ENCODE measurements around the gene EIF3A. TPM values are rescaled to one million over a fixed set of nuclear protein-coding genes. Genes with fewer than 3 reads are reported as not detected.

The EIF3A gene
- total and polyA plus RNA-seq, 2 of the 8 experiments (the other 6 are each of a cell fraction or from before 2014, with no cell fraction given): 26.8 to 209 TPM

DNA sequence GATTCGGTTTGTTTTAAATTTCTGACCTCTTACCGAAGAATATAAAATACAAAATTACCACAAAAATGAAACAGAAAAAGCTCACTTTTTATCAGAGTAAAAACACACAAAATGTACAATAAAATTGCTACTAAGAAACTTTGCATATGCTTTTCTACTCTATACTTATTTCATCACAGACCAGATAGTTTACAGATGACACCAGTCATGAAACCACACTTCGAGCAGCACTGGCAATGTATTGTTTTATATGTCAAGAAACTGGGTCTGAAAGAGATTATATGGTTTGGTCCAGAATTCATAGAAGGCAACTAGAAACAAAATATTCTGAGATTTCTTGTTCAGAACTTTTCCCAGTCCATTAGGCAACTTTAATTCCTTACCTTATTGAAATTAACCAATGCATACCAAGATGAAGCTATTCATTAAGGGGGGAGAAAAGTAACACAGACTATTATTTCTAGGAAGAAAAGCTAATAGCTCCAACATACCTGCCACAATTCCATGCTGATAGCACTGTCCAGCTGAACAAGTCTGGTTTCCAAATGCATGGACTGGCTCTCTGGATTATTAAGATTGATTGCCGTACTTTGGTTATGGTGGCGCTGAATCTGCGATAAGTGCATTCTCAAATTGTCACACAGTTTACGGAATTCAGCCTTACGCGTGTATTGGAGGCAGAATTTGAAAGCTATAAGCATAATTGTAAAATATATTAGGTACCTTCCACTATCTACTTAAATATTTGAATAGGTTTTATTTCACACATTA, 10.0 kb downstream of the EIF3A start:
- Histone ChIP-seq H3K27ac (ENCODE audit: low read depth, low read length) (no peak overlapping the region), H3K4ac (replicated peaks; ENCODE audit: insufficient read length, low read depth, low read length) (no peak overlapping the region), H2BK20ac (ENCODE audit: low read length) (no peak overlapping the region), H3K79me2 (ENCODE audit: control insufficient read depth in 1 of 2, insufficient read depth in 2 of 2, low read length in 2 of 2) (peaks cover 16 to 95% of the 10 kb centered on the region in 2 experiments), H3K79me1 (ENCODE audit: low read depth, low read length) (0 out of 2 replicates have a peak, but pooled peaks cover 2% of the 10 kb centered on the region), H3K9ac (replicated peaks in 1 of 4; ENCODE audit: extremely low read depth in 1 of 4, low read depth in 3 of 4, low read length in 3 of 4) (no peak overlapping the region), H3K14ac (ENCODE audit: insufficient read length) (no peak overlapping the region), H4K5ac (ENCODE audit: insufficient read length, low read depth, low read length) (no peak overlapping the region), H2BK5ac (ENCODE audit: low read depth, low read length) (no peak overlapping the region), H3K23me2 (ENCODE audit: low read depth, low read length) (no peaks in the 10 kb centered on the region), H4K91ac (replicated peaks; ENCODE audit: insufficient read length, low read length) (no peak overlapping the region), H3K18ac (ENCODE audit: extremely low read depth, low read length) (no peak overlapping the region), H3K27me3 (replicated peaks in 1 of 4; ENCODE audit: control insufficient read depth in 3 of 4, extremely low read depth in 1 of 4, insufficient read depth in 3 of 4, low read length in 3 of 4) (no peaks in the 10 kb centered on the region), H3K23ac (ENCODE audit: insufficient read length) (no peak overlapping the region), H3K4me3 (ENCODE audit: extremely low read depth in 1 of 4, insufficient read depth in 2 of 4, low read depth in 3 of 4, low read length in 4 of 4) (no peak overlapping the region), H2BK12ac (ENCODE audit: low read depth, low read length) (no peak overlapping the region), H2AFZ (ENCODE audit: low read length) (no peak overlapping the region), H3K36me3 (ENCODE audit: control insufficient read depth in 2 of 4, insufficient read depth in 4 of 4, low read length in 3 of 4) (peaks cover 35 to 80% (median 65%) of the 10 kb centered on the region in 4 experiments), H3K4me2 (ENCODE audit: insufficient read depth in 1 of 2, low read depth in 2 of 2, low read length in 2 of 2) (no peak overlapping the region), H4K20me1 (replicated peaks in 1 of 2; ENCODE audit: control insufficient read depth in 1 of 2, insufficient read depth in 2 of 2, low read length in 2 of 2) (peaks cover 10 to 12% of the 10 kb centered on the region in 2 experiments), H4K8ac (ENCODE audit: extremely low read depth, insufficient read depth, low read length) (no peak overlapping the region; the same call in 1 of the 2 replicates), H3K4me1 (replicated peaks in 1 of 4; ENCODE audit: control insufficient read depth in 3 of 4, insufficient read depth in 4 of 4, low read length in 3 of 4) (no peaks in the 10 kb centered on the region), H2BK15ac (ENCODE audit: low read length) (no peak overlapping the region), H2AK5ac (ENCODE audit: low read depth, low read length) (no peak overlapping the region), H2BK120ac (replicated peaks; ENCODE audit: low read depth, low read length) (no peak overlapping the region), H3K56ac (replicated peaks; ENCODE audit: insufficient read length, low read depth, low read length) (no peak overlapping the region), H3K9me3 (ENCODE audit: insufficient read depth in 2 of 2, low read depth in 1 of 2, low read length in 1 of 2) (no peaks in the 10 kb centered on the region)
- 95% methylated on average over 9 of the region's 9 CpGs; no CpG with 5 or more reads in 1 of the 2 experiments for WGBS, 2 experiments (ENCODE audit: extremely low coverage in 1 of 2, insufficient coverage in 1 of 2, insufficient read length in 1 of 2, insufficient replicate concordance in 2 of 2, low coverage in 1 of 2, low lambda C conversion rate in 2 of 2, missing lambda C conversion rate in 1 of 2)
- DNase-seq (ENCODE audit: low read depth in 1 of 2, low spot score in 2 of 2) (no peak), FAIRE-seq (no peak)
- POLR2A ChIA-PET (ENCODE audit: partially characterized antibody): interaction anchor here (0.7 to 2.1 kb wide), 8 partner anchors 9 to 40 kb away, joined by 3 to 9 read pairs (median 6); no protein-coding TSS in a partner anchor
- no peak for TF ChIP-seq POLR2A (IDR thresholded peaks at IDR 0.05; ENCODE audit: control extremely low read depth in 1 of 2, low read depth in 2 of 2, low read length in 2 of 2)
- TF ChIP-seq ASH2L (IDR thresholded peaks at IDR 0.05; ENCODE audit: low read length): no peak
- TF ChIP-seq, protein P1, sequence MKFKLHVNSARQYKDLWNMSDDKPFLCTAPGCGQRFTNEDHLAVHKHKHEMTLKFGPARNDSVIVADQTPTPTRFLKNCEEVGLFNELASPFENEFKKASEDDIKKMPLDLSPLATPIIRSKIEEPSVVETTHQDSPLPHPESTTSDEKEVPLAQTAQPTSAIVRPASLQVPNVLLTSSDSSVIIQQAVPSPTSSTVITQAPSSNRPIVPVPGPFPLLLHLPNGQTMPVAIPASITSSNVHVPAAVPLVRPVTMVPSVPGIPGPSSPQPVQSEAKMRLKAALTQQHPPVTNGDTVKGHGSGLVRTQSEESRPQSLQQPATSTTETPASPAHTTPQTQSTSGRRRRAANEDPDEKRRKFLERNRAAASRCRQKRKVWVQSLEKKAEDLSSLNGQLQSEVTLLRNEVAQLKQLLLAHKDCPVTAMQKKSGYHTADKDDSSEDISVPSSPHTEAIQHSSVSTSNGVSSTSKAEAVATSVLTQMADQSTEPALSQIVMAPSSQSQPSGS (IDR thresholded peaks at IDR 0.05; ENCODE audit: low read length): no peak
- CTCF ChIA-PET (ENCODE audit: partially characterized antibody): no interaction called here
